ENCODE measurements around the gene GRID1. TPM values are rescaled to one million over a fixed set of nuclear protein-coding genes. Genes with fewer than 3 reads are reported as not detected.
A peak's percentile ranks its signal among the peaks of the same experiment; 100 is the strongest.

Gene GRID1
- total RNA-seq, 1 donor from 2014 or later = under 0.01 TPM

DNA sequence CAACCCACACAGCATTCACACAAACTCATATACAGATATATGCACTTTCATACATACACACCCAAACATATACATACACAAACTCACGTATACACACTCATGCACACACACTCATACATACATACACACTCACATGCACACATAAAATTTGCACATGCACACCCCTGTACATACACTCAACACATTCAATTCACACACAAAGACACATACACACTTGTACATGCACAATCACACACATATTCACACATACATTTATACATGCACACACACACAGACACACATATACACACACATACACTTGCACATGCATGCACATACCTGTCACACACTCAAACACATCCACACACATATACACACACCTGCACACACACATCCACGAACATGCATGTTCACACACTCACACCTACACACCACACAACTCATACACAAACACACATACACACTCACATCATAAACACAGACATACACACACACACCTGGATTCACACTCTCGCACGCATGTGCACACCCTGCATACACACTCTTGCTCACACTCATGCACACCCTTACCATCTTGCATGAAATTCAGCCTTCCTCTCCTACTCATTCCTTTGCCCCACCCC lies 451.2 kb downstream of the GRID1 start:
- Histone ChIP-seq H3K36me3 (ENCODE audit: control insufficient read depth, insufficient read depth, low read length) (no peaks in the 10 kb centered on the region), H3K27me3 (ENCODE audit: control insufficient read depth, insufficient read depth, low read length) (no peaks in the 10 kb centered on the region), H3K4me3 (ENCODE audit: low read depth, low read length) (no peak overlapping the region)
- DNase-seq (ENCODE audit: low read depth) = no peak
- peak; percentile 86 for FAIRE-seq
- TF ChIP-seq, protein P1, sequence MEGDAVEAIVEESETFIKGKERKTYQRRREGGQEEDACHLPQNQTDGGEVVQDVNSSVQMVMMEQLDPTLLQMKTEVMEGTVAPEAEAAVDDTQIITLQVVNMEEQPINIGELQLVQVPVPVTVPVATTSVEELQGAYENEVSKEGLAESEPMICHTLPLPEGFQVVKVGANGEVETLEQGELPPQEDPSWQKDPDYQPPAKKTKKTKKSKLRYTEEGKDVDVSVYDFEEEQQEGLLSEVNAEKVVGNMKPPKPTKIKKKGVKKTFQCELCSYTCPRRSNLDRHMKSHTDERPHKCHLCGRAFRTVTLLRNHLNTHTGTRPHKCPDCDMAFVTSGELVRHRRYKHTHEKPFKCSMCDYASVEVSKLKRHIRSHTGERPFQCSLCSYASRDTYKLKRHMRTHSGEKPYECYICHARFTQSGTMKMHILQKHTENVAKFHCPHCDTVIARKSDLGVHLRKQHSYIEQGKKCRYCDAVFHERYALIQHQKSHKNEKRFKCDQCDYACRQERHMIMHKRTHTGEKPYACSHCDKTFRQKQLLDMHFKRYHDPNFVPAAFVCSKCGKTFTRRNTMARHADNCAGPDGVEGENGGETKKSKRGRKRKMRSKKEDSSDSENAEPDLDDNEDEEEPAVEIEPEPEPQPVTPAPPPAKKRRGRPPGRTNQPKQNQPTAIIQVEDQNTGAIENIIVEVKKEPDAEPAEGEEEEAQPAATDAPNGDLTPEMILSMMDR (IDR thresholded peaks at IDR 0.05; ENCODE audit: insufficient read depth, low read length, severe bottlenecking) = no peak

DNA sequence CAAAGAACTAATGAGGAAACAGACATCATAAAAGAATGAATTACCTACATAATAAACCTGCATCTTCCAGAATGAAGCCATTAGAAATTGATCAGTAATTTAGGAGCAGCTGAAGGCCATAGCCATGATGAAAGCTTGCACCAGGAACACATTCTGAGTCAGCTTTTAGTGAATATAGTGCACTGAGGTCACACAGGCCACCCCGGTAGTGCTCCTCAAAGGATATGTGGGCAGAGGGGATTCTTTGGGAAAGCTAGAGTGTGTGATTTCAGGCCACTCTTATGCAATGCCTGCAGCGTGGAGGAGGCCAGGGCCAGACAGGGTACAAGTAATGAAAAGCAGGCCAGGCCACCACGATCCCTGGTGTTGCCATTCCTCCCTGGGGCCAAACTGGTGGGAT lies 451.9 kb downstream of the GRID1 start:
- no peaks in the 10 kb centered on the region for H3K36me3 ChIP-seq (ENCODE audit: control insufficient read depth, insufficient read depth, low read length)
- H3K4me3 ChIP-seq (ENCODE audit: low read depth, low read length) = no peak overlapping the region
- TF ChIP-seq, protein P1 (IDR thresholded peaks at IDR 0.05; ENCODE audit: insufficient read depth, low read length, severe bottlenecking) = no peak
- H3K27me3 ChIP-seq (ENCODE audit: control insufficient read depth, insufficient read depth, low read length) = no peaks in the 10 kb centered on the region
- DNase-seq (ENCODE audit: low read depth) = no peak
- FAIRE-seq = no peak

DNA sequence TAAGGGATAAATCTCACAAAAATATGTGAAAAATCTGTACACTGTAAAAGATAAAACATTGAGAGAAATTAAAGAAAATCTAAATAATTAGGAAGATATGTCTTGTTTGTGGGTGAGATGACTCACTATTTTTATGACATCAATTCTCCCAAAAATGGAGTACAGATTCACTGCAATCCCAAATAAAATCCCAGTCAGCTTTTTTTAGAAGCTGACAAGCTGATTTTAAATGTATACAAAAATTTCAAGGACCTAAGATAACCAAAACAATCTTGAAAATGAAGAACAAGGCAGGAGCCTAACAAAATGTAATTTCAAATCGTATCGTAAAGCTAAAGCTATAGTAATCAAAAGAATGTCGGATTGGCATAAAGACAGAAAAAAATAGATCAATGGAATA lies 458.1 kb downstream of the GRID1 start:
- no peaks in the 10 kb centered on the region for H3K27me3 ChIP-seq (ENCODE audit: control insufficient read depth, insufficient read depth, low read length)
- TF ChIP-seq, protein P1 (IDR thresholded peaks at IDR 0.05; ENCODE audit: insufficient read depth, low read length, severe bottlenecking) = no peak
- no peak for FAIRE-seq
- no peak overlapping the region for H3K4me3 ChIP-seq (ENCODE audit: low read depth, low read length)
- H3K36me3 ChIP-seq (ENCODE audit: control insufficient read depth, insufficient read depth, low read length) = no peaks in the 10 kb centered on the region
- no peak for DNase-seq (ENCODE audit: low read depth)

DNA sequence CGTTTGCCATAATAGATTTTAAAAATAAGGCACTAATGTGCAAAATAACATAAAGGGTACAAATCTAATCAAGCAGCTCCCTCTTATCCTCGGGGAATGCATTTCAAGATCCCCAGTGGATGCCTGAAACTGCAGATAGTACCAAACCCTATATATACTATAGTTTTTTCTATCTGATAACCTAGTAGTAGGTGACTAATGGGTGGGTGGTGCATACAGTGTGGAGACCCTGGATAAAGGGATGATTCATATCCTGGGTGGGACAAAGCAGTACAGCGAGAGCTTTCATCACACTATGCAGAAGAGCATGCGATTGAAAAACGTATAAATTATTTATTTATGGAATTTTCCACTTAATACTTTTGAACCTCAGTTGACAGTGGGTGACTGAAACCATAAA lies 464.5 kb downstream of the GRID1 start:
- H3K36me3 ChIP-seq (ENCODE audit: control insufficient read depth, insufficient read depth, low read length) = no peaks in the 10 kb centered on the region
- TF ChIP-seq, protein P1 (IDR thresholded peaks at IDR 0.05; ENCODE audit: insufficient read depth, low read length, severe bottlenecking) = no peak
- FAIRE-seq (no peak), DNase-seq (ENCODE audit: low read depth) (peak; percentile 90)
- H3K27me3 ChIP-seq (ENCODE audit: control insufficient read depth, insufficient read depth, low read length) = no peaks in the 10 kb centered on the region
- H3K4me3 ChIP-seq (ENCODE audit: low read depth, low read length) = no peak overlapping the region

DNA sequence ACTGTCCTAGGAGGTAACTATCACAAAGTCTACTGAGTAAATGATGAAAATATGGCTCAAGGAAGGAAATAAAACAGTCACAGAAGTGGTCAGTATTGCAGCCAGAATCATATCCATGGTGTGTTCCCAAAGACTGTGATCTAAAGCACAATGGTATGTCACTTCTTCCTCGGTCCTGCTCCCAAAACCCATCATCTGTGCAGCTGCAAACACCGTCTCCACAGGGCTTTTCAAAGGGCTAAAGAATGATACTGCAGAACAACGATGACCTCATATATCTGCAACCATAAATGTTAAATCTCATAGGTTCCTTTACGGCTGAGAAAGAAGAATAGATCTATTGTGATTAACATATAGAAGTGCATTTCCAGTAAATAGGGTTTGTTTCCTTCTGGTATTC lies 465.0 kb downstream of the GRID1 start:
- peak; percentile 62 for FAIRE-seq
- TF ChIP-seq, protein P1 (IDR thresholded peaks at IDR 0.05; ENCODE audit: insufficient read depth, low read length, severe bottlenecking) = no peak
- DNase-seq (ENCODE audit: low read depth) = no peak
- Histone ChIP-seq H3K36me3 (ENCODE audit: control insufficient read depth, insufficient read depth, low read length) (no peaks in the 10 kb centered on the region), H3K4me3 (ENCODE audit: low read depth, low read length) (no peak overlapping the region), H3K27me3 (ENCODE audit: control insufficient read depth, insufficient read depth, low read length) (no peaks in the 10 kb centered on the region)

DNA sequence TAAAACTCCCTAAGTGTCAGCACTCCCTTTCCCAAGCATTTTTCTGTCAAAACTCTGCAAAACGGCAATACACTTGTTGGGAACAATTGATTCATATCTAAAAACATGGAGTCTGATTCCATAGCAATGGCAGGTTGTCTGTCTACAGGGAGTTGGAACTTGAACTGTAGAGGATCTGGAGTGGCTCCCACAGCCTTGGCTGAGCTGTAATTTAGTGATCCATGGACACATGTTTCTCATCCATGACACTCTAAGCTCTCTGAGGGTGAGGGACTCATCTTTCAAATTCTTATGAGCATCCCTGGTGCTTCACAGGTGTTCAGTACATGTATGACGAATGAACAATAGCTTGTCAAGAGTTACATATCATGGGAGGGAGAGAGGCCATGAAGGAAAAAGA lies 466.1 kb downstream of the GRID1 start:
- H3K27me3 ChIP-seq (ENCODE audit: control insufficient read depth, insufficient read depth, low read length) = no peaks in the 10 kb centered on the region
- H3K4me3 ChIP-seq (ENCODE audit: low read depth, low read length) = no peak overlapping the region
- DNase-seq (ENCODE audit: low read depth) = no peak
- no peaks in the 10 kb centered on the region for H3K36me3 ChIP-seq (ENCODE audit: control insufficient read depth, insufficient read depth, low read length)
- TF ChIP-seq, protein P1 (IDR thresholded peaks at IDR 0.05; ENCODE audit: insufficient read depth, low read length, severe bottlenecking) = no peak
- FAIRE-seq = no peak

Data from bronchial epithelial cell (primary cell).